ENCODE results near the gene JAZF1.
A peak's percentile ranks its signal among the peaks of the same experiment; 100 is the strongest.
"Not testable (repeated sequence)": the region's sequence is repeated elsewhere in the genome, so short reads cannot be mapped to it uniquely, and the experiment has no call there.

JAZF1 gene

GRCh38 chr7:28033386-28033785 is 147.2 kb downstream of the JAZF1 start:
- no peak for DNase-seq

- DNase-seq, result no peak
Measured at GRCh38 chr7:28032738-28033380, 147.7 kb downstream of the JAZF1 start.

GRCh38 chr7:28029051-28029450 is 151.5 kb downstream of the JAZF1 start:
- DNase-seq, result no peak

- DNase-seq, result no peak
Measured at GRCh38 chr7:28028471-28028870, 152.1 kb downstream of the JAZF1 start.

GRCh38 chr7:28026237-28026636 is 154.4 kb downstream of the JAZF1 start:
- DNase-seq, result no peak

GRCh38 chr7:28024786-28025334 is 155.7 kb downstream of the JAZF1 start:
- no peak for DNase-seq

- DNase-seq, result peak; percentile 71
Measured at GRCh38 chr7:28020302-28020940, 160.2 kb downstream of the JAZF1 start.

GRCh38 chr7:28018856-28019465 is 161.6 kb downstream of the JAZF1 start:
- DNase-seq, result no peak

GRCh38 chr7:28018446-28018845 is 162.1 kb downstream of the JAZF1 start:
- DNase-seq, result no peak

- no peak for DNase-seq
Measured at GRCh38 chr7:28018020-28018419, 162.6 kb downstream of the JAZF1 start.

- DNase-seq, result no peak
Measured at GRCh38 chr7:28017372-28017771, 163.2 kb downstream of the JAZF1 start.

- no peak for DNase-seq
Measured at GRCh38 chr7:28016297-28016696, 164.3 kb downstream of the JAZF1 start.

- no peak for DNase-seq
Measured at GRCh38 chr7:28015169-28015568, 165.4 kb downstream of the JAZF1 start.

GRCh38 chr7:28014340-28014739 is 166.3 kb downstream of the JAZF1 start:
- DNase-seq, result not testable (repeated sequence)

GRCh38 chr7:28013441-28013840 is 167.2 kb downstream of the JAZF1 start:
- DNase-seq, result no peak

- DNase-seq, result no peak
Measured at GRCh38 chr7:28013019-28013418, 167.6 kb downstream of the JAZF1 start.

- DNase-seq, result no peak
Measured at GRCh38 chr7:28008911-28009310, 171.7 kb downstream of the JAZF1 start.

- DNase-seq, result no peak
Measured at GRCh38 chr7:28008171-28008570, 172.4 kb downstream of the JAZF1 start.

GRCh38 chr7:28006491-28006890 is 174.1 kb downstream of the JAZF1 start:
- no peak for DNase-seq

GRCh38 chr7:28005847-28006231 is 174.8 kb downstream of the JAZF1 start:
- no peak for DNase-seq

GRCh38 chr7:28005075-28005846 is 175.3 kb downstream of the JAZF1 start:
- DNase-seq, result no peak

- no peak for DNase-seq
Measured at GRCh38 chr7:28003408-28003807, 177.2 kb downstream of the JAZF1 start.

GRCh38 chr7:28002638-28003037 is 178.0 kb downstream of the JAZF1 start:
- DNase-seq, result no peak

All from NCI-H345 (cell line).